Measurements from ENCODE around the gene GFI1.

- TF ChIP-seq CTCF (conservative IDR thresholded peaks at IDR 0.05) = no peak
- no peak for TF ChIP-seq ZFX (IDR thresholded peaks at IDR 0.05)
Observed at GRCh38 chr1:92486251-92487077, at the start of gene GFI1.
